ENCODE data around the gene TIMM23.
"Not testable (repeated sequence)": the region's sequence is repeated elsewhere in the genome, so short reads cannot be mapped to it uniquely, and the experiment has no call there.

The TIMM23 gene

GRCh38 chr10:46022978-46023702, 50.9 kb downstream of the TIMM23 start:
- peak; percentile 75 to 84 for DNase-seq (ENCODE audit: low read depth in 2 of 2)

GRCh38 chr10:46024948-46025347, 52.7 kb downstream of the TIMM23 start:
- no peak for DNase-seq (ENCODE audit: low read depth in 2 of 2)

- no peak for DNase-seq (ENCODE audit: low read depth in 2 of 2)
These were observed 53.1 kb downstream of the TIMM23 start for GRCh38 chr10:46025406-46025805.

- no peak for DNase-seq (ENCODE audit: low read depth in 2 of 2)
These were observed 53.8 kb downstream of the TIMM23 start for GRCh38 chr10:46026106-46026505.

- DNase-seq (ENCODE audit: low read depth in 2 of 2), result peak in 1 of 2 donors; percentile 14
These were observed 56.5 kb downstream of the TIMM23 start for GRCh38 chr10:46028584-46029460.

GRCh38 chr10:46029461-46030030, 57.3 kb downstream of the TIMM23 start:
- no peak for DNase-seq (ENCODE audit: low read depth in 2 of 2)

GRCh38 chr10:46030091-46030937, 58.0 kb downstream of the TIMM23 start, which contains the start of gene NCOA4:
NCOA4 (minus strand) TSS chr10:46030623; CDS start chr10:46016680, 13,943 bp downstream.
- DNase-seq (ENCODE audit: low read depth in 2 of 2), result peak; percentile 91 to 94

- no peak for DNase-seq (ENCODE audit: low read depth in 2 of 2)
These were observed 59.6 kb downstream of the TIMM23 start for GRCh38 chr10:46031648-46032532.

GRCh38 chr10:46033602-46034011, 61.3 kb downstream of the TIMM23 start:
- DNase-seq (ENCODE audit: low read depth in 2 of 2), result no peak

- no peak for DNase-seq (ENCODE audit: low read depth in 2 of 2)
These were observed 63.9 kb downstream of the TIMM23 start for GRCh38 chr10:46035923-46036849.

GRCh38 chr10:46037107-46037825, 65.0 kb downstream of the TIMM23 start:
- DNase-seq (ENCODE audit: low read depth in 2 of 2), result no peak

GRCh38 chr10:46040004-46040403, 67.7 kb downstream of the TIMM23 start:
- DNase-seq (ENCODE audit: low read depth in 2 of 2), result no peak

GRCh38 chr10:46042527-46042926, 70.2 kb downstream of the TIMM23 start:
- DNase-seq (ENCODE audit: low read depth in 2 of 2), result no peak

GRCh38 chr10:46046261-46046660, 74.0 kb downstream of the TIMM23 start, which contains the start of gene MSMB:
MSMB (minus strand) TSS chr10:46046269; CDS start chr10:46046237, 32 bp downstream.
- DNase-seq (ENCODE audit: low read depth in 2 of 2), result no peak

- DNase-seq (ENCODE audit: low read depth in 2 of 2), result no peak
These were observed 75.9 kb downstream of the TIMM23 start for GRCh38 chr10:46048152-46048551.

- DNase-seq (ENCODE audit: low read depth in 2 of 2), result not testable (repeated sequence)
These were observed 77.2 kb downstream of the TIMM23 start for GRCh38 chr10:46049497-46049831.

GRCh38 chr10:46050941-46051623, 78.8 kb downstream of the TIMM23 start:
- DNase-seq (ENCODE audit: low read depth in 2 of 2), result no peak
